Measurements from ENCODE around the gene ZNF555.
A peak's percentile ranks its signal among the peaks of the same experiment; 100 is the strongest.
"Not testable (repeated sequence)": the region's sequence is repeated elsewhere in the genome, so short reads cannot be mapped to it uniquely, and the experiment has no call there.

Gene ZNF555

GRCh38 chr19:2854849-2855248, 13.6 kb downstream of the ZNF555 start:
- Histone ChIP-seq H3K4me1 (ENCODE audit: control insufficient read depth, insufficient read depth, low read length) (no peaks in the 10 kb centered on the region), H3K27me3 (ENCODE audit: control insufficient read depth, insufficient read depth, low read length) (no peaks in the 10 kb centered on the region), H3K4me3 (ENCODE audit: low read depth, low read length) (no peak overlapping the region), H3K9ac (ENCODE audit: low read depth, low read length) (no peak overlapping the region), H3K36me3 (ENCODE audit: control insufficient read depth, insufficient read depth, low read length) (peaks cover 39% of the 10 kb centered on the region), H3K9me3 (ENCODE audit: control insufficient read depth, insufficient read depth, low read length) (peaks cover 83% of the 10 kb centered on the region), H3K27ac (ENCODE audit: low read depth, low read length) (no peak overlapping the region)

- Histone ChIP-seq H3K4me3 (ENCODE audit: low read depth, low read length) (no peak overlapping the region), H3K9ac (ENCODE audit: low read depth, low read length) (no peak overlapping the region)
Measured at GRCh38 chr19:2856457-2857050, 15.3 kb downstream of the ZNF555 start.

GRCh38 chr19:2858864-2859263, 17.6 kb downstream of the ZNF555 start:
- Histone ChIP-seq H3K9ac (ENCODE audit: low read depth, low read length) (no peak overlapping the region), H3K27ac (ENCODE audit: low read depth, low read length) (no peak overlapping the region), H3K4me3 (ENCODE audit: low read depth, low read length) (no peak overlapping the region), H3K9me3 (ENCODE audit: control insufficient read depth, insufficient read depth, low read length) (peaks cover 63% of the 10 kb centered on the region), H3K36me3 (ENCODE audit: control insufficient read depth, insufficient read depth, low read length) (peaks cover 6% of the 10 kb centered on the region), H3K4me1 (ENCODE audit: control insufficient read depth, insufficient read depth, low read length) (no peaks in the 10 kb centered on the region), H3K27me3 (ENCODE audit: control insufficient read depth, insufficient read depth, low read length) (no peaks in the 10 kb centered on the region)

More at GRCh38 chr19:2856457-2857050, 15.3 kb downstream of the ZNF555 start:
- Histone ChIP-seq H3K27me3 (ENCODE audit: control insufficient read depth, insufficient read depth, low read length) (no peaks in the 10 kb centered on the region), H3K27ac (ENCODE audit: low read depth, low read length) (no peak overlapping the region), H3K9me3 (ENCODE audit: control insufficient read depth, insufficient read depth, low read length) (peaks cover 76% of the 10 kb centered on the region), H3K36me3 (ENCODE audit: control insufficient read depth, insufficient read depth, low read length) (peaks cover 29% of the 10 kb centered on the region), H3K4me1 (ENCODE audit: control insufficient read depth, insufficient read depth, low read length) (no peaks in the 10 kb centered on the region)

- no peaks in the 10 kb centered on the region for H3K27me3 ChIP-seq (ENCODE audit: control insufficient read depth, insufficient read depth, low read length)
- H3K4me3 ChIP-seq (ENCODE audit: low read depth, low read length), result no peak overlapping the region
- H3K9ac ChIP-seq (ENCODE audit: low read depth, low read length), result no peak overlapping the region
- H3K36me3 ChIP-seq (ENCODE audit: control insufficient read depth, insufficient read depth, low read length), result no peaks in the 10 kb centered on the region
- H3K4me1 ChIP-seq (ENCODE audit: control insufficient read depth, insufficient read depth, low read length), result no peaks in the 10 kb centered on the region
- no peak overlapping the region for H3K27ac ChIP-seq (ENCODE audit: low read depth, low read length)
- H3K9me3 ChIP-seq (ENCODE audit: control insufficient read depth, insufficient read depth, low read length), result peaks cover 49% of the 10 kb centered on the region
Measured at GRCh38 chr19:2863816-2864215, 22.5 kb downstream of the ZNF555 start.

GRCh38 chr19:2865334-2866100, 24.2 kb downstream of the ZNF555 start:
- no peak overlapping the region for H3K9ac ChIP-seq (ENCODE audit: low read depth, low read length)
- no peaks in the 10 kb centered on the region for H3K36me3 ChIP-seq (ENCODE audit: control insufficient read depth, insufficient read depth, low read length)
- H3K4me1 ChIP-seq (ENCODE audit: control insufficient read depth, insufficient read depth, low read length), result no peaks in the 10 kb centered on the region
- H3K4me3 ChIP-seq (ENCODE audit: low read depth, low read length), result no peak overlapping the region
- no peaks in the 10 kb centered on the region for H3K27me3 ChIP-seq (ENCODE audit: control insufficient read depth, insufficient read depth, low read length)
- no peak overlapping the region for H3K27ac ChIP-seq (ENCODE audit: low read depth, low read length)
- peaks cover 49% of the 10 kb centered on the region for H3K9me3 ChIP-seq (ENCODE audit: control insufficient read depth, insufficient read depth, low read length)

GRCh38 chr19:2866495-2867024, 25.3 kb downstream of the ZNF555 start:
- no peak overlapping the region for H3K9ac ChIP-seq (ENCODE audit: low read depth, low read length)
- no peaks in the 10 kb centered on the region for H3K36me3 ChIP-seq (ENCODE audit: control insufficient read depth, insufficient read depth, low read length)
- H3K27me3 ChIP-seq (ENCODE audit: control insufficient read depth, insufficient read depth, low read length), result no peaks in the 10 kb centered on the region
- no peaks in the 10 kb centered on the region for H3K4me1 ChIP-seq (ENCODE audit: control insufficient read depth, insufficient read depth, low read length)
- H3K27ac ChIP-seq (ENCODE audit: low read depth, low read length), result no peak overlapping the region
- no peak overlapping the region for H3K4me3 ChIP-seq (ENCODE audit: low read depth, low read length)
- H3K9me3 ChIP-seq (ENCODE audit: control insufficient read depth, insufficient read depth, low read length), result peaks cover 50% of the 10 kb centered on the region

- Histone ChIP-seq H3K27ac (ENCODE audit: low read depth, low read length) (no peak within 1 kb of the TSS), H3K27me3 (ENCODE audit: control insufficient read depth, insufficient read depth, low read length) (no peaks in the 10 kb centered on the region), H3K36me3 (ENCODE audit: control insufficient read depth, insufficient read depth, low read length) (no peaks in the 10 kb centered on the region), H3K4me1 (ENCODE audit: control insufficient read depth, insufficient read depth, low read length) (no peaks in the 10 kb centered on the region), H3K9ac (ENCODE audit: low read depth, low read length) (no peak within 1 kb of the TSS), H3K4me3 (ENCODE audit: low read depth, low read length) (no peak within 1 kb of the TSS), H3K9me3 (ENCODE audit: control insufficient read depth, insufficient read depth, low read length) (peaks cover 53% of the 10 kb centered on the region)
Measured at GRCh38 chr19:2867025-2867991, 26.0 kb downstream of the ZNF555 start, which contains the start of gene ZNF556. ZNF556 (plus strand) TSS chr19:2867335; CDS start chr19:2867422, 87 bp downstream.

- Histone ChIP-seq H3K9me3 (ENCODE audit: control insufficient read depth, insufficient read depth, low read length) (peaks cover 50% of the 10 kb centered on the region), H3K36me3 (ENCODE audit: control insufficient read depth, insufficient read depth, low read length) (no peaks in the 10 kb centered on the region), H3K4me1 (ENCODE audit: control insufficient read depth, insufficient read depth, low read length) (no peaks in the 10 kb centered on the region), H3K9ac (ENCODE audit: low read depth, low read length) (no peak overlapping the region), H3K4me3 (ENCODE audit: low read depth, low read length) (no peak overlapping the region), H3K27me3 (ENCODE audit: control insufficient read depth, insufficient read depth, low read length) (no peaks in the 10 kb centered on the region), H3K27ac (ENCODE audit: low read depth, low read length) (no peak overlapping the region)
Measured at GRCh38 chr19:2869618-2870017, 28.3 kb downstream of the ZNF555 start.

- H3K9ac ChIP-seq (ENCODE audit: low read depth, low read length); H3K27me3 ChIP-seq (ENCODE audit: control insufficient read depth, insufficient read depth, low read length); H3K4me3 ChIP-seq (ENCODE audit: low read depth, low read length); H3K27ac ChIP-seq (ENCODE audit: low read depth, low read length); H3K4me1 ChIP-seq (ENCODE audit: control insufficient read depth, insufficient read depth, low read length); H3K36me3 ChIP-seq (ENCODE audit: control insufficient read depth, insufficient read depth, low read length): not testable (repeated sequence)
- H3K9me3 ChIP-seq (ENCODE audit: control insufficient read depth, insufficient read depth, low read length), result peaks cover 51% of the 10 kb centered on the region
Measured at GRCh38 chr19:2872175-2872574, 30.9 kb downstream of the ZNF555 start.

GRCh38 chr19:2877398-2878331, 36.4 kb downstream of the ZNF555 start:
- Histone ChIP-seq H3K9me3 (ENCODE audit: control insufficient read depth, insufficient read depth, low read length) (peaks cover 48% of the 10 kb centered on the region), H3K27ac (ENCODE audit: low read depth, low read length) (no peak overlapping the region), H3K9ac (ENCODE audit: low read depth, low read length) (no peak overlapping the region), H3K27me3 (ENCODE audit: control insufficient read depth, insufficient read depth, low read length) (no peaks in the 10 kb centered on the region), H3K4me3 (ENCODE audit: low read depth, low read length) (peak overlapping the region; percentile 13; the same call in 1 of the 2 replicates), H3K4me1 (ENCODE audit: control insufficient read depth, insufficient read depth, low read length) (no peaks in the 10 kb centered on the region), H3K36me3 (ENCODE audit: control insufficient read depth, insufficient read depth, low read length) (no peaks in the 10 kb centered on the region)

Data from HUES48 (cell line).